AG08396 (cell line): ENCODE results near the gene FOXO3.
A peak's percentile ranks its signal among the peaks of the same experiment; 100 is the strongest.
"Not testable (repeated sequence)": the region's sequence is repeated elsewhere in the genome, so short reads cannot be mapped to it uniquely, and the experiment has no call there.

Experiments used
- DNase-seq: peaks from one replicate; pipeline ENCODE4 v3.0.0; 2012; ENCODE audit warnings: low spot score, mixed read lengths

The FOXO3 gene

GRCh38 chr6:108560463-108561308, at the start of gene FOXO3:
TSS of gene FOXO3 (plus strand) at chr6:108560917. CDS start at chr6:108561209, 292 bp downstream.
- peak; percentile 91 for DNase-seq

DNA sequence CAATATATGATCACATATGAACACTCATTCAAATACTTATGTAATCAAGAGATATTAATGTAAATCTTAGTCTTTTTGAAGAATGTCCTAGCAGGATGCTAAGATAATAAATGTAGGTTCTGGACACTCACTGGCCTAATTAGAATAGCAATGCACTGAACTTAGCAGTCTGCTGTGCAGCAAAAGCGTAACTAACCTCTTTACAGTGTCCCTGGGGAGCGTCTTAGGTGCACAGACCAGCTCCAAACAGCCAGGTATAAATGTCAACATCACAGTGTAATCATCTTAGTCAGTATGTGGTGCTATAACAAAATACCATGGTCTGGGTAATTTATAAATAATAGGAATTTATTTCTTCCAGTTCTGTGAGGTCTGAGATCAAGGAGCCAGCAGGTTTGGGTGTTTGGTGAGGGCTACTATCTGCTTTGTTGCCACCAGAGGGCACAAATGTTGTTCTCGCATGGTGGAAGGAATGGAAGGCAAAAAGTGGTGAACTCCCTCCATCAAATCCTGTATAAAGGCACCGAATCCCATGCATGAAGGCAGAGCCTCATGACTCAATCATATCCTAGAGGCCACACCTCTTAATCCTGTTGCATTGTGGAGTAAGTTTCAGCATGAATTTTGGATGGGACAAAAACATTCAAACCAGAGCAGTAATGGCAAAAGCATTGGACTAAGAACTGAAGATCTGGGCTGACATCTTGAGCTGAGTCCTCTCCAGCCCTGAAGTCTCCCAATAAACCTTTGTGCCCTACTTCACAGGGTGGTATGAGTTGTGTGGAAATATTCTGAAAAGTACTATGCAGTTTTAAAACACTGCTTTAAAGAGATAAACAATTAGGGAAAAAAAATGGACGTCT, 41.8 kb upstream of the FOXO3 start:
- peak; percentile 41 for DNase-seq

GRCh38 chr6:108521616-108522107, 39.1 kb upstream of the FOXO3 start:
- DNase-seq: no peak

DNA sequence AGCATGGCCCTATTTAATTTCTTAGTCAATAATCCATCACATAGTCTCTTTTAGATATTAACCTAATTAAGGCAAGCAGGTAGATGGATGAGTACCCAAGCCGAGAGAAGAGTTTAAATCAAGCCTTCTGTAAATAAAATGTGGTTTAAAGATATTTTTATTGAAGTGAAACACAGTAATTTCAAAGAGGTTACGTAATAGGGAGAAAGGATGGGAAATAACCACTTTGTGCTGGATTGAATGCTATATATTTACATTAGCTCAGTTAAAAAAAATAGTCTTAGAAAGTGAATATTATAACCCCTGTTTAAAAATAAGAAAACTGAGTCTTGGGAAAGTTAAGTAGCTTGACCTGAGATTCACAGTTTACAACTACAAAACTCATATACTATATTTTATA, 37.0 kb upstream of the FOXO3 start:
- no peak for DNase-seq

DNA sequence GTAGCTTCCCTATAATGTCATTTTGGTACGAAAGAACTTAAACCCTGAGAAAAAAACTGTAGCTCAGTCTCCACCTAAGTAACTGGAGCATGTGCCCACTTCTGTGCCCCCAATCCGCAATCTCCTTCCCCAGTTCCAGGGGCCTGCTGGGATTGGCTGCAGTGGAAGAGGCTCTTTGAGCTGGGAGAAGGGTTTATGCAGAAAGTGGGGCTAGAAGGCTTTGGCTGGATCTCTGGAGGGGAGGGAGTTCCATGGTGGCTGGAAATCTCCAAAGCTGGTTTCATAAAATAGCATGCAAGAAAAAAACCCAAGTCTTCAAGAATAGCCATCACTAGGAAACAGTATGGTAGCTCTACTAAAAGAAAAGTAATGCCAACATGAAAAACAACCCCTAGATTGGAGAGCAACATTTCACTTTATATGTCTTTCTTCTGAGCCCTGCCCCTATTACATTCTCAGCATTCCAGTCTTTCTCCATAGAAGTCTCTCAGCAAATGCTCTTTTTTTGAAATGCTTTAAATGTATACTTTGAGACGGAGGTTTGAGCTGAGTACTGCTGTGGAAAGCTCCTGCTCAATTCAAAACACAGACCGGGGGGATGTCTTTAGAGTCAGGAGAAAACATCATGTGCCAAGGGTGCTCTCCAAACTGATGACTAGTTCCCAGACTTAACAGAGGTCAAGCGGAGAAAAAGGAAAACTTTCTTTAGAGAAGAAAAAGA, 36.0 kb upstream of the FOXO3 start:
- no peak for DNase-seq

DNA sequence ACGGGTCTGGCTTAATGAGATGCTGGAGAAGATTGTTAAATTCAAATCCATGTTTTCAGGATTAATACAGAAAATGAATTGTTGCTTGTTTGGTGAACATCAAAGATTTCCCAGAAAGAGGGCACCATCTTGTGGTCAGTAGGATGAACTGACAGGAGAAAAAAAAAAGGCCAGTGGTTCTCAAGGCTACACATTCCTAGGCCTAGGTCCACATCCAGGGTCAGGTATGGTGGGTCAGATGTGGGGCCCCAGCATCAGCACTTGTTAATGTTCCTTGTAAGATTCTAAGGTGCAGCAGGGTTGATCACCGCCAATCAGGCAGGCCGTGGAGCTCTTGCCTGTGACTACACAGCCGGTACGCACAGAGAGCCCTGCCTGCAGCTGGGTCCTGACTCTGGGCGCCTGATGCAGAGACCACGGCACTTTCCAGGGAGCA, 34.0 kb upstream of the FOXO3 start:
- DNase-seq: peak; percentile 41

GRCh38 chr6:108528878-108529277, 31.8 kb upstream of the FOXO3 start:
- no peak for DNase-seq

DNA sequence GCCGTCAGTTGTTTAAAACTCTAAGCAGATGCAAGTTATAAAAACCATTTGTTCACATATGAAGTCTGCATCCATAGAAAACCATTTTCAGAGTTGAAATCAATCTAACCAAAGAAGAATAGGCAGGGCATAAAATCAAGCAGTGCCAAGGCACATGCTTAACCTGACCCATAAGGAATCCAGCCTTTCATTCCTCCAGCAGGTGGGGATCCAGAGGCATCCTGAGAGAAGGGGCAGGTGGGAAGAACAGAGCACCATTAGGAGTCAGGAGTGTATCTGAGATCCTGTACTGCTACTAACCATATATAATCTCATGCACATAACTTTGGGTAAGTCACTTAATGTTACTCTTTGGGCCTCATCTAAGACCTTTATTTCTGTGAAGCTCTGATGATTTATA, 29.4 kb upstream of the FOXO3 start:
- no peak for DNase-seq

- no peak for DNase-seq
These were observed 25.5 kb upstream of the FOXO3 start for GRCh38 chr6:108535114-108535742.

GRCh38 chr6:108535920-108536535, 24.7 kb upstream of the FOXO3 start:
- DNase-seq: not testable (repeated sequence)

DNA sequence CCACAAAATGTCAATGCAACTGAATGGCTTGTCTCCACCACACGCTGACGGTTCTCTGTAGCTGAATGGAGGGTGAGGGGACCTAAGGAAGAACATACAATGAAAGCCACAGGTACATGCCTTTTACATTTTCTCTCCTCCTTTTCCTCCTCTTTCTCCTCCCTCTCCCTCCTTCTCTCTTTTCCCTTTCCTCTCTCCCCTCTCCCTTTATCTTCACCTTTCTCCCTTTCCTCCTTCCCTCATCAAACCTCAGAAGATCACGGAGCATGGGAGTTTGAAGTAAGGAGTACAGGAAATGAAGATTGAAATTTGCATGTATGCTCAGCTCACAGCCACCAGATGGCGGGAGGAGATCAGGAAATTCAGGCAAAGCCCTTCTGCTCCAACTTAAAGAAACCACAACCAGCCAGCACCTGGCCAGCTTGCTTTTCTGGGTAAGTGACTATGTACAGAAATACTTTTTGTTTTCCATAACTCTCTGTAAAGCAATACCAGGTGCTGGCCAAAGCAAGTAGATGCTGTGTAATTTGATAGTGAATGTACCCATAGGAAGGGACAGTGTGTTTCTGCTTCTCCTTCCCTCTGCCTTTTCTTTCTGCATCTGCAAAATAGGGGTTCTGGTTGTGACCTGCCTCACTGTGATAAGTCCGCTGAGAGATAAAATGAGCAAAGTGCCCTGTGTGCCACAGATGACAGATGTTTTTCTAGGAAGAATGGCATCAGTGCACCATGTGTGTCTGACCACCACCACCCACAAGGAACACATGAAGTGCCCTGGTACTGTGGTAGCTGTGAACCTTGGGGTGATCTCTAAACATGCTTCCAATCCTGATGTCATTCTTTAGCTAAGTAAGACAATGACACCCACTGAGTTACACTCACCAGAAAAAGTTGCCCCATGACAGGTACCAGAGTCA, 18.6 kb upstream of the FOXO3 start:
- DNase-seq: peak; percentile 67

DNA sequence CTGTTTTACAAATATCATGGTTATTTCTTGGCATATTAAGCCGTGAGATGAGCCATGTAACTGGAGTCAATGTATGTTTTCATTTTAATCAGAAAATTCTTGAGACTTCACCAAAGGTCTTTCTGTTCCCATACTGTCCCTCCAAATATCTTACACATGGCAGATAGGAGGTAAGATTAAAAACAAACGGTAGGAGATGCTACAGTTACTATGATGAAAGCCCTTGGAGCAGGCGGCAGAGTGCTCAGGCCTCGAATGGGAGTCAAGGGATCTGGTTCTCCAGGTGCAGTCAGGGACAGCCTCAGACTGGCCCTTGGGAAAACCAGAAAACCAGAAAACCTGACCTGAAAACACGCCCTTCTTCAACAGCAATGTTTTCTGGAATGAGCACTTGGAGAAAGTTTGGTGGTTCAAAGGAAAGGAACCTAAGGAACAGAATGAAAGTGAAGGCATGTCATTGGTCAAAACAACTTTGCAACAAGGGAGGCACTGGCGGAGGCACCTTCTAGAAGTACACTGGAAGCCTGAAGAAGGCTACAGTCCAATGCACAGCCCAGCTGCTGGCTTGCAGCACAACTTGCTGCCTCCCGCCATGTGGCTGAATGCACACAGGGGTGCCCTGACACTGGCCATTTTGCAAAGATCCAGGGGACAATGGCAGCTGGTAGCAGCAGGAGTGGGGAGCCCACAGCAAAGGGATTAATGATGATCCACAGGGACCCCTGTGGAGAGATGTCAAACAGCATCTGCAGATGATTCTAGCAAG, 17.4 kb upstream of the FOXO3 start:
- DNase-seq: no peak

DNA sequence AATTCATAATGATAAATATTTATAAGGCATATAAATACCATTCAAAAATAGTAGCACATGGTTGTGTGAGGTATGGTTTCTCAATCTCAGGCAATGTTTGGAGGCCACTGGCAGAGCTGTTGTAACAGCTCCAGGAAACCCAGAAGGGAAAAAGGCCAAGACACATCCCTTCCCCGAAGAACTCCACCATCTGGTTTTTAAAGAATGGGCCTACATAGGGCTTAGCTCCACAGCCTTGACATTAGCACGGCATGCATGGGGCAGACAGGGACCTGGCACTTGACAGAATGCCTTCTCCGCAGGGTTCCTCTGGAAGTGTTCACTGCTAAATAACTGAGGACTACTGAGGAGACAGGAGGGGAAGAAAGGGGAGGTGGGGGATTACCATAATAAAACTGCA, 16.1 kb upstream of the FOXO3 start:
- DNase-seq: peak; percentile 41

DNA sequence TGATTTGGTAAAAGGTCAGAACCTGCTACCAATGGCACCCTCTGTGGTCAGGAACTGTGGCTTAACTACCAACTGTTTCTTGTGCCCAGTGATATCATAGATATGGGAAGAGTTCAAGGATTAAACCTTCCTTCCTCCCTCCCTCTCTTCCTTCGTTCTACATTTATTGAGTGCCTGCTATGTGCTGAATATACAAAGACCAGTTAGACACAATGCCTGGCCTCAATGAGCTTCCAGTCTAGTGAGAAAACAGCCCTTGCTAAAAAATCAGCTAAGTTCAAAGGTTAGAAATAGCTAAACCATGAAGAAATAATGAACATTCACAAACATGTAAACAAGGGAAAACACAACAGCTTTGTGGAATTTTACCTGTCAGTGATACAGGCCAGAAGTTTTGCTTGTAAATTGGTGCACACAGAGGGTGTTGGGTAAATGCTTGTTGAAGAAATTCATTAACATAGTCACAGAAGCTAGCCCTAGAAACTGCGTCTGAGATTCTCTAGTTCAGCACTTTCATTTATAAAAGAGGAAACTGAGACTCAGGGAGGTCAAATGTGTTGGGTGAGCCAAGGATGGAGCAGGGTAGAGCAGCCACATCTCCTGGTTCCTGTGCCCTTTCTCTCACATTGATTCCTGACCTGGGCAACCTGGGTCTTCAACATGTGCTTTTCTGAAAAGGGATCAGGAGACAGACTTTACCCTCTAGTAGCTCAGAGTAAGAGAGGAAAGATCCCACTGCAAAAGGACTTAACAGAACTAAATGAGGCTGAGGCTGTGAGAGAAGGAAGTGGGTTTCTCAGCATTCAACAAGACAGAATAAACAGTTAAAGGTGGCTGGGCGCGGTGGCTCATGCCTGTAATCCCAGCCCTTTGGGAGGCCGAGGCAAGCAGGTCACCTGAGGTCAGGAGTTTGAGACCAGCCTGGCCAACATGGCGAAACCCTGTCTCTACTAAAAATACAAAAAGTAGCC, 14.4 kb upstream of the FOXO3 start:
- no peak for DNase-seq

DNA sequence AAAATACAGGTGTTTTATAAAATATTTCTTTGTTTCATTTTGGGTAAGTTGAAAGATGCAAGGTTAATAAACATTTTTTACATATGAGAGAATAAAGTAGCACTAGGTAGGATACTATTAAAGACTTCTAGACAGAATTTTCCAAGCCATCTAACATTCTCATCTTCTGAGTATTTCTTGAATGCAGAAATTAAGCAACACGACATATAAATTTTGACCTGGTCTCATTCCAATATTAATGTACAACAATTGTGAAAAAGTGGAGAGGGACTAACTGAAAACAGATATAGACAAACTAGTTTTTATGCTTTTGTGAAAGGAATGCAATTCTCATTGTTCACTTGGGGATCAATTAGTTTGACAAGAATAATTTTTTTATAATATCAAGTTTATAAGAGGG, 11.5 kb upstream of the FOXO3 start:
- DNase-seq: no peak

DNA sequence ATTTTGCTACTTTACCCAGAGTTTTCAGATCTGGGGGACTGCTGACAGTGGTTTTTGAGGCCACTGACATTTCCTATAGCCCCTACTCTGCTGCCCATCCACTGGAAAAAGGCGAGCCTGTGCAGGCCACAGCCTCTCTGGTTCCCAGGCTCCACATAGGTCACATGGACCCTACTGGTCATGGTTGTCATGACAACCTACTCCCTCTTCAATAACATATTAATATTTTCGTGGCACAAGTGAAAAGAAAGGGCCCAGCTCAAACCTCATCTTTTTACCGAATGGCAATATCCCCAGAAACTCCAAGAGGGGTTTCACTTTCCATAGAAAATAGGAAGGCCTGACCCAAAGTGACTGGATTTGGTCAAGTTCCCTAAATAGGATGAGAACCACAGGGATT, 11.0 kb upstream of the FOXO3 start:
- DNase-seq: peak; percentile 49

DNA sequence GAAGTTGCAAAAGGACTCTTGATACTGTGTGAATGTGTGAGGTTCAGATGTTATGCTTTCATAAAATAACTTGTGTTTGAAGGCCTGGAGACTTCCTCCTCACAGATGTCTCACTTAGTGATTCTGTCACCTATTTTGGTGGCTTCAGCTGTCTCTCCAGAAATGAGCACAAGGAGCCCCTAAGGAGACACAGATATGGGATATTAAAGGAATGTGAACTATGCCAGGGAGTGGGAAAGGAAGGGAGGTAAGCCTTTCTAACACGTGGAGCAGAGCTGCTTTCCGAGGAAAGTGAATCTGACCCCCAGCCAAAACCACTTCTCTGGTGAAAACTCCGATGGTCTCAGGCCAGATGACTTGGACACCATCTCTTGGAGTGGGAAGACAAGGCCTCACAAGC, 10.5 kb upstream of the FOXO3 start:
- DNase-seq: no peak

DNA sequence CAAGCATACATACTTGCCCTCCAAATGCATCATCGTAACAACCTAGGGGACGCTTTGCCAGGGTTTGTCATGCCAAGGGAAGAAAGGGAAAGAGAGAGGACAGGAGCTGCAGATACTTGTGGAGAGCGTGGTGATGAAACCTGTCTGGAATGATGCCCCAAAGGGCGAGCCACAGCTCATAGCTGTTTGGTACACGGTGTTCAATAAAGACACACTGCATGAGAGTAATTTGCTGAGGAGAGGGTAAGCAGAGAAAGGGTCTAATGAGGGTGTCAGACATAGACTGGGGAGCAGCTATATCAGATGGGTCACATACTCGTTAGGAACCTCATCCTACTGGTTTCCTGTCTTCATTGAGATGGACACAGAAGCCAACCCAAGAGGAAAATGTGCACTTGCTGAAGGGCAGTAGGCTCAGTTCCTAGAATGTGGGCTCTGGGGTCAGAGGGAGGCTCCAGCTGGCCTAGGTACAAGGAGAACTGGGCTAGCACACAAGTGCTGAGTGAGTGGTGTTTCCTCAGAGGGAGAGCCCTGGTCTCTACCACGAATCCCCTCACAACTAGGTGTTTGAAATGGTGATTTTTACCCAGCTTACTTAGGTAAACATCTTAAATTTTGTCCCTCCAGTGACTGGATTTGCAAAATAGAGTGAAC, 5.2 kb upstream of the FOXO3 start:
- no peak for DNase-seq
